ENCODE data around the gene PTPRU.

PTPRU gene

DNA sequence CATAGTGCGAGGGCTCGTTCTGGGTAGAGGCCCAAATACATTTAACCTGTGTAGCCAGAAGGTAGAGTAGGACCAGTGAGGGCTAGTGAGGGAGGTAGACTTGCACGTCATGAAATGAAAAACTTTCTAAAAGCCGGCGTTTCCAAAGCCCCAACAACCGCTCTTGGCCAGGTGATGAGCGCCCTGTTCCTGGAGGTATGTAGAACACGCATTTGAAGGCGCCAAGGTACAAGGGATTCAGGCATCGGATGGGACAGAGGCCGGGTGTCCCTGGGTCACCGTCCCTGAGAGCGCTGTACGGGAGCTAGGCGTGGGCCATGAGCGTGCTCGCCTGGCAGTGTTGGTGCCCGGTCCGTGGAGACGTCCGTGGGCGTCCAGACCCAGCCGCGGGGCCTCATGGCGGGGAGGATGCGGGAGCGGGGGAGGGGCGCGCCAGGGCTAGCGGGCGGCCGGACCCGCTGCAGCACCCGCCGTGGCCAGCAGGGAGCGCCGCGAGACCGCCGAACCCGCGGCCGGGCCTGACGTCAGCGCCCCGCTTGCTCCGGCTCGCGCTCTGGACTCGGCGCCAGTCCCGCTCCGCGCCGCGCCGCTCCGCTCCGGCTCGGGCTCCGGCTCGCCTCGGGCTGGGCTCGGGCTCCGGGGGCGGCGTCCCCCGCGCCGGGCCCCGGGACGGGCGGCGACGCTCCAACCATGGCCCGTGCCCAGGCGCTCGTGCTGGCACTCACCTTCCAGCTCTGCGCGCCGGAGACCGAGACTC lies at the start of gene PTPRU:
TSS of gene PTPRU (plus strand) at position 568 of the 757 bp plus-strand sequence. CDS start at position 691, 123 bp downstream.
- no peak within 1 kb of the TSS for H3K27ac ChIP-seq

DNA sequence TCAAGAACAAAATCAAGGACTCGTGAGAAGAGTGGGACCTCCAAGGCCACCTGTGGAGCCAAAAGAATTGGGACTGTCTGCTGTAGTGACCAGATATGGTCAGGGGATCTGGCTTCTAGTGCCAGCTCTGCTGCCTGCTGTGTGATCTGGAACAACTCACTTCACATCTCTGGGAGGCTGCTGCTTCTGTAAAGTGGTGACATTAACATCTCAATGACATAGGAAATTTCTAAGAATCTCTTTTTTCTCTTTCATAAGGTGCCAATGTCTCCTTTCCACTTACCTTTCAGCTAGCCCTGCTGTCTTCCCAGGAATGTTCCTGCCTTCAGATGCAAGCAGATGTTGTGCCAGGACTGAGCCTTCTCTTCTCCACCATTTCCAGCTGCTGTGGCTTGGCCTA lies 49.6 kb upstream of the PTPRU start:
- no peak for TF ChIP-seq Cebpa-rat (IDR thresholded peaks at IDR 0.05)
- Histone ChIP-seq H3K4me1 (peaks cover 8 to 21% (median 16%) of the 10 kb centered on the region in 10 experiments), H3K4me3 (no peak overlapping the region), H4K20me1 (no peaks in the 10 kb centered on the region), H3K27ac (no peak overlapping the region), H3K27me3 (no peaks in the 10 kb centered on the region), H3K9me3 (replicated peaks in 1 of 11) (peaks cover 0 to 6% (median 0%) of the 10 kb centered on the region in 11 experiments; a peak in 2 of 22 replicates), H3K9ac (no peak overlapping the region), H3K36me3 (peaks cover 0 to 8% (median 0%) of the 10 kb centered on the region in 11 experiments; a peak in 1 of 22 replicates), H3K4me2 (no peak overlapping the region)

More for the DNA sequence above, at the start of gene PTPRU:
- Histone ChIP-seq H3K9ac (peak within 1 kb of the TSS in 10 of 11 experiments; percentile 55 to 71 (median 60); a peak in 21 of 22 replicates), H3K4me1 (peaks cover 21 to 27% (median 25%) of the 10 kb centered on the region in 10 experiments), H3K27me3 (peaks cover 45 to 71% (median 58%) of the 10 kb centered on the region in 11 experiments), H3K4me3 (peak within 1 kb of the TSS; percentile 56 to 75 (median 64)), H3K9me3 (replicated peaks in 1 of 11) (no peaks in the 10 kb centered on the region), H4K20me1 (peaks cover 0 to 33% (median 27%) of the 10 kb centered on the region in 11 experiments; a peak in 13 of 22 replicates), H3K36me3 (no peaks in the 10 kb centered on the region), H3K4me2 (peak within 1 kb of the TSS; percentile 90 to 100 (median 98))
- TF ChIP-seq Cebpa-rat (IDR thresholded peaks at IDR 0.05), result no peak

DNA sequence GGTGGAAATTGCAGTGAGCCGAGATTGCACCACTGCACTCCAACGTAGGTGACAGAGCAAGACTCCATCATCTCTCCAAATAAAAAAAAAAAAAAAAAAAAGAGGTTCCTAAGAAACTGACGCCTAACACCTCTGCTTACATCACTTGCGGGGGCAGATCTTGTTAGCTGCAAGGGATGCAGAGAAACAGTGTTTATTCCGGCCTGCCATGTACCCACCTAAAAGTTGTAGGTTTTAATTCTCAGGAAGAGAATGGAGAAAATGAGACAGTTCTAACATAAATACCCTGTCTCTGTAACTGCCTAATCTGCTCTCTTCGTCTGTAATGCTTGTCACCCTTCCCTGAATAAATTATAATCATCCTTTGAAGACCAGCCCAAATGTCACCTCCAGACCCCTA lies 45.6 kb upstream of the PTPRU start:
- Histone ChIP-seq H3K27ac (no peak overlapping the region), H3K27me3 (no peaks in the 10 kb centered on the region), H3K36me3 (peaks cover 9 to 48% (median 25%) of the 10 kb centered on the region in 11 experiments; a peak in 19 of 22 replicates), H3K9me3 (replicated peaks in 1 of 11) (peaks cover 0 to 6% (median 0%) of the 10 kb centered on the region in 11 experiments; a peak in 2 of 22 replicates), H4K20me1 (no peaks in the 10 kb centered on the region; a peak in 1 of 22 replicates), H3K9ac (no peak overlapping the region), H3K4me2 (no peak overlapping the region), H3K4me3 (no peak overlapping the region), H3K4me1 (peaks cover 9 to 22% (median 19%) of the 10 kb centered on the region in 10 experiments)
- TF ChIP-seq Cebpa-rat (IDR thresholded peaks at IDR 0.05), result no peak

DNA sequence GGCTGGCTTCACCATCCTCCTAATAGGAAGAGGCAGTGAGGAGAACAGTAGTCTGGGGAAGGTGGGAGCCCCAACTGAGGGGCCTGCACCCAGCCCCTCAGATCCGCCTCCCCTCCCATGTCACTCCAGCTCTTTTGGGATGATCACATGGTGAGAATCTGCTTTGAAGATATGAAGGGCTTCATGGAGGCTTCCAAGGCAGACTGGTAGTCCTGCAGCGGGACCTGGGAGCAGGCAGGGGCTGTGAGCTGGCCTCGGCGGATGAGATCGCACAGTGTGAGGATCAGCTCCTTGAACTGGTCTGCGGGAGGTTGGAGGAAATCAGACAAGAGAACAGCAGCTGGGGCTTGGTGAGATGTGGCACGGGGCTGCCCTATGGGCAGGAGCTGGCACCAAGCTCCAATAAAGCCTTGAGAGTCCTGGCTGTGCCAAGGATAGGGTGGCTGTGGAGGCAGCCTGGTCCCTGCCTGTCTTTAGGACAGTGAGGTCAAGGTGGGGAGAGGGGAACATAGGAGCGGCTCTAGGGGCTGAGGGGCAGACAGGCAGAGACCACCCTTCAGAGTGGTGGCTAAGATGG lies 42.4 kb upstream of the PTPRU start:
- Histone ChIP-seq H4K20me1 (no peaks in the 10 kb centered on the region; a peak in 1 of 22 replicates), H3K9ac (peak overlapping the region in 4 of 11 experiments; percentile 12 to 42 (median 29); a peak in 5 of 22 replicates), H3K27ac (peak overlapping the region in 9 of 11 experiments; percentile 22 to 66 (median 44); a peak in 12 of 22 replicates), H3K36me3 (peaks cover 17 to 81% (median 50%) of the 10 kb centered on the region in 11 experiments), H3K27me3 (no peaks in the 10 kb centered on the region), H3K4me1 (peaks cover 9 to 33% (median 27%) of the 10 kb centered on the region in 10 experiments), H3K9me3 (replicated peaks in 1 of 11) (peaks cover 0 to 6% (median 0%) of the 10 kb centered on the region in 11 experiments; a peak in 2 of 22 replicates), H3K4me3 (no peak overlapping the region), H3K4me2 (peak overlapping the region in 10 of 11 experiments; percentile 34 to 72 (median 56); a peak in 19 of 22 replicates)
- TF ChIP-seq Cebpa-rat (IDR thresholded peaks at IDR 0.05), result no peak

DNA sequence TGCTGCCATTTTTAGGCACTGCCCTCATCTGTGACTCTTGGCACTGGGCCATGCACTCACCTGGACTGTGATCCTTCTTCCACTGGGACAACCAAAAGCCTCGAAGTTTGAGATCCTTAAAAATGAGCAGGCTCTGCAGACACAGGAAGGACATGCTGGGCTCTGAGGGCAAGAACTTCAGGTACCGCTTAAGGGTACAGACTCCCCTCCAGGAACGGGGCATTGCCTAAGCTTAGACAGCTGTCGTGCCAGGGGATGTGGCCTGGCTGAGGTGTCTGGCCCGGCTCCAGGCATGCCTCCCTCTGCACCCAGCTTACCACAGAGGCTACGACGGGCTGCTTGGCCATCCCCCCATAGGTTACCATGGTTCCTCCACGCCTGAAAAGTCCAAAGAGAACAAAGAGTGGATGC lies 40.4 kb upstream of the PTPRU start:
- H3K36me3 ChIP-seq, result peaks cover 33 to 100% (median 69%) of the 10 kb centered on the region in 11 experiments
- 0 out of 22 replicates have a peak, but pooled peaks cover 0 to 2% (median 0%) of the 10 kb centered on the region in 11 experiments for H3K9me3 ChIP-seq (replicated peaks in 1 of 11)
- H3K27ac ChIP-seq, result no peak overlapping the region
- H3K4me2 ChIP-seq, result peak overlapping the region in 9 of 11 experiments; percentile 22 to 63 (median 44); a peak in 19 of 22 replicates
- H3K4me3 ChIP-seq, result no peak overlapping the region
- no peaks in the 10 kb centered on the region; a peak in 1 of 22 replicates for H4K20me1 ChIP-seq
- peak overlapping the region in 1 of 11 experiments; percentile 6; a peak in 1 of 22 replicates for H3K9ac ChIP-seq
- no peak for TF ChIP-seq Cebpa-rat (IDR thresholded peaks at IDR 0.05)
- H3K4me1 ChIP-seq, result peaks cover 12 to 33% (median 27%) of the 10 kb centered on the region in 10 experiments
- no peaks in the 10 kb centered on the region for H3K27me3 ChIP-seq

DNA sequence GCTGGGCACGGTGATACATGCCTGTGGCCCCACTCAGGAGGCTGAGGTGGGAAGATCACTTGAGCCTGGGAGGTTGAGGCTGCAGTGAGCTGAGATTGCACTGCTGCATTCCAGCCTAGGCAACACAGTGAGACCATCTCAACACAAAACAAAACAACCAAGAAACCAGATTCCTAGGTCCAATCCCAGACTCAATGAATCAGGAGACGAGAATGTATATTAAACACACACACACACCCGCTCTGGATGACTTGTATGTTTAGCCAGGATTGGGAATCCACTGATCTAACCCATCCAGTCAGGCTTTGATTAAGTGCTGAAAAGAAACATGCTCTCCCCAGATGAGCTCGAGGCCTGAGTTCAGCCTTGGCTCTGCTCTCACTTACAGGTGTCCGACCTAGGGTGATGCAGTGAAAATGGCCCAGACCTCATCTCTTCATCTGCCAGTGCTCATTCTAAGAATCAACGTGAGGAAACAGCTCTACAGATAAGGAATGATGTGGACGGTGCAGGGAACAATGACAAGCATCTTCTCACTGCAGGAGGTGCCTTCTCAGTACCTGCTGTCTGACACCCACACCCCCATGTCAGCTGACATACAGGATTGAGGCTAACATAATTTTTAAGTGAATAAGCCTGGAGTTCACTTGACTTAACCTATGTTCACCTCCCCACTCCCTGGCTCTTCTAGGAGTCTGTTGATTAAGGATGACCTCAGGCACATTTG lies 39.3 kb upstream of the PTPRU start:
- TF ChIP-seq Cebpa-rat (IDR thresholded peaks at IDR 0.05), result no peak
- H4K20me1 ChIP-seq, result no peaks in the 10 kb centered on the region; a peak in 1 of 22 replicates
- H3K27ac ChIP-seq, result no peak overlapping the region
- no peak overlapping the region; a peak in 1 of 22 replicates for H3K4me2 ChIP-seq
- H3K4me1 ChIP-seq, result peaks cover 23 to 45% (median 31%) of the 10 kb centered on the region in 10 experiments
- H3K9me3 ChIP-seq (replicated peaks in 1 of 11), result no peaks in the 10 kb centered on the region
- no peaks in the 10 kb centered on the region for H3K27me3 ChIP-seq
- H3K9ac ChIP-seq, result no peak overlapping the region
- H3K4me3 ChIP-seq, result no peak overlapping the region
- peaks cover 33 to 100% (median 75%) of the 10 kb centered on the region in 11 experiments for H3K36me3 ChIP-seq

DNA sequence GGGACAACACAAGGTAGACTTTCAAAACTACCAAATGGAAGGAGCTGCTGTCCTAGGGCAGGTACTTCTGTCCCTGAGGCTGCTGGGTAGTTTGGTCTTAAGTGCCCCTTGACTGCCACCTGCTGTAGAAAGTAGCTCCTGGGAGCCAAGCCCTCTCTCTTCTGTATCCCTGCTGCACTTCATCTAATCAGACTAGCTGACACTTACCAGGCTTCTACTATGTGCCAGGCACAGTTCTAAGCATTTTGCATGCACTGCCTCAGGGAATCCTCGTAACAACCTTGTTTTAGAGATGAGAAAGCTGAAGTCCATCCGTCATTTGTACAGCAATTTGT lies 38.8 kb upstream of the PTPRU start:
- Histone ChIP-seq H3K4me2 (no peak overlapping the region), H3K9me3 (replicated peaks in 1 of 11) (no peaks in the 10 kb centered on the region), H3K9ac (no peak overlapping the region), H3K27ac (no peak overlapping the region), H3K36me3 (peaks cover 33 to 98% (median 74%) of the 10 kb centered on the region in 11 experiments), H3K27me3 (no peaks in the 10 kb centered on the region), H3K4me3 (no peak overlapping the region), H3K4me1 (peaks cover 29 to 50% (median 36%) of the 10 kb centered on the region in 10 experiments), H4K20me1 (peaks cover 0 to 3% (median 0%) of the 10 kb centered on the region in 11 experiments; a peak in 1 of 22 replicates)
- TF ChIP-seq Cebpa-rat (IDR thresholded peaks at IDR 0.05), result no peak

DNA sequence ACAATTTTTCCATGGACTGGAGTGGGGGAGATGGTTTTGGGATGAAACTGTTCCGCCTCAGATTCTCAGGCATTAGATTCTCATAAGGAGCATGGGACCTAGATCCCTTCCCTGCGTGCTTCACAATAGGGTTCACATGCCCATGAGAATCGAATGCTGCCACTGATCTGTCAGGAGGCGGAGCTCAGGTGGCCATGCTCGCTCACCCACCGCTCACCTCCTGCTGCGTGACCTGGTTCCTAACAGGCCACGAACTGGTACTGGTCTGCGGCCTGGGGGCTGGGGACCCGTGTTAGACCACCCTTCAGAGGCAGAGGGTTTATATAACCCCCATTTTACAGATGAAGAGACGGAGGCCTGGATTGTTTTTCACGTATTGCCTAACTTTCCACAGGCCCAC lies 38.3 kb upstream of the PTPRU start:
- no peak overlapping the region for H3K27ac ChIP-seq

More for the DNA sequence above, 38.3 kb upstream of the PTPRU start:
- Histone ChIP-seq H3K4me3 (no peak overlapping the region), H4K20me1 (peaks cover 0 to 4% (median under 1%) of the 10 kb centered on the region in 11 experiments; a peak in 6 of 22 replicates), H3K4me2 (no peak overlapping the region), H3K36me3 (peaks cover 33 to 95% (median 72%) of the 10 kb centered on the region in 11 experiments), H3K27me3 (no peaks in the 10 kb centered on the region), H3K9me3 (replicated peaks in 1 of 11) (no peaks in the 10 kb centered on the region), H3K4me1 (peaks cover 30 to 52% (median 38%) of the 10 kb centered on the region in 10 experiments), H3K9ac (no peak overlapping the region)
- TF ChIP-seq Cebpa-rat (IDR thresholded peaks at IDR 0.05), result no peak
